ENCODE measurements around the gene WDR82. TPM values are rescaled to one million over a fixed set of nuclear protein-coding genes. Genes with fewer than 3 reads are reported as not detected.

WDR82 gene
- total and polyA plus RNA-seq, 2 of the 8 experiments (the other 6 are each of a cell fraction or from before 2014, with no cell fraction given), result 33.5 to 82.7 TPM

DNA sequence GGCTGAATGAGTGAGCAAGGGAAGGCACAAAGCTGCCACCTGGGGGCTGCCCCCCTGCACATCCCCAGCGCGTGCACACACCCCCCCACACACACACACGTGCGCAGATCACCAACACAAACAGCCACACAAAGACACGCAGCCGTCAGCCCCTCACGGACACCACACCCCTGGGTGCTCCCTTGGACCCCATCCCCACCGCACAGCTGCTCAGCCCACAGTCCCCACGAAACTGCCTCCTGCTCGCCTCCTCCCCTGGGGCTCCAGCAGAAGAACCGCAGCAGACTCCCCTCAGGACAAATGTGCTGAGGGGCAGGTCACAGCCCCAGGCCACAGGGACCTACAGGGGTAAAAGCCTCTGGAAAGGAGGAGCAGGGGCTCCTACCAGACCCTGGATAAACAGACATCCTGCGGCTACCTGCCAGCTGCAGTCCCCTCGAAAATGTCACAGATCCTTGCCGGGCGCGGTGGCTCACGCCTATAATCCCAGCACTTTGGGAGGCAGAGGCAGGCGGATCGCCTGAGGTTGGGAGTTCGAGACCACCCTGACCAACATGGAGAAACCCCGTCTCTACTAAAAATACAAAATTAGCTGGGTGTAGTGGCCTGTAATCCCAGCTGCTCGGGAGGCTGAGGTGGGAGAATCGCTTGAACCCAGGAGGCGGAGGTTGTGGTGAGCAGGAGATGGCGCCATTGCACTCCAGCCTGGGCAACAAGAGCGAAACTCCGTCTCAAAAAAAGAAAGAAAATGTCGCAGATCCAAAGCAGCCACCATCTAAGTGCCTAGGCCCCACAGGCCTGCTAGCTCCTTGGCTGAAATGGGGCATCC lies 46.0 kb downstream of the WDR82 start:
- peaks cover 0 to 8% of the 10 kb centered on the region in 2 experiments; a peak in 1 of 4 replicates for H3K79me2 ChIP-seq (ENCODE audit: control insufficient read depth in 1 of 2, insufficient read depth in 2 of 2, low read length in 2 of 2)
- peaks cover 5 to 17% (median 11%) of the 10 kb centered on the region in 4 experiments; a peak in 5 of 8 replicates for H3K36me3 ChIP-seq (ENCODE audit: control insufficient read depth in 2 of 4, insufficient read depth in 4 of 4, low read length in 3 of 4)
- peaks cover 0 to 19% (median 12%) of the 10 kb centered on the region in 4 experiments; a peak in 6 of 7 replicates for H3K4me1 ChIP-seq (replicated peaks in 1 of 4; ENCODE audit: control insufficient read depth in 3 of 4, insufficient read depth in 4 of 4, low read length in 3 of 4)
- no peaks in the 10 kb centered on the region for H3K23me2 ChIP-seq (ENCODE audit: low read depth, low read length)
- H4K91ac ChIP-seq (replicated peaks; ENCODE audit: insufficient read length, low read length), result no peak overlapping the region
- no peak overlapping the region for H3K9ac ChIP-seq (replicated peaks in 1 of 4; ENCODE audit: extremely low read depth in 1 of 4, low read depth in 3 of 4, low read length in 3 of 4)
- no peak overlapping the region for H4K5ac ChIP-seq (ENCODE audit: insufficient read length, low read depth, low read length)
- DNase-seq (ENCODE audit: low read depth in 1 of 2, low spot score in 2 of 2), result no peak
- H4K8ac ChIP-seq (ENCODE audit: extremely low read depth, insufficient read depth, low read length), result peak overlapping the region; percentile 15; the same call in 1 of the 2 replicates
- no peak overlapping the region for H3K18ac ChIP-seq (ENCODE audit: extremely low read depth, low read length)
- H3K9me3 ChIP-seq (ENCODE audit: insufficient read depth in 2 of 2, low read depth in 1 of 2, low read length in 1 of 2), result no peaks in the 10 kb centered on the region
- H3K56ac ChIP-seq (replicated peaks; ENCODE audit: insufficient read length, low read depth, low read length), result no peak overlapping the region
- no peak overlapping the region for H2AFZ ChIP-seq (ENCODE audit: low read length)
- H3K4ac ChIP-seq (replicated peaks; ENCODE audit: insufficient read length, low read depth, low read length), result no peak overlapping the region
- no peak overlapping the region for H3K4me3 ChIP-seq (ENCODE audit: extremely low read depth in 1 of 4, insufficient read depth in 2 of 4, low read depth in 3 of 4, low read length in 4 of 4)
- H2BK5ac ChIP-seq (ENCODE audit: low read depth, low read length), result no peak overlapping the region; the same call in 1 of the 2 replicates
- H3K23ac ChIP-seq (ENCODE audit: insufficient read length), result no peak overlapping the region
- H4K20me1 ChIP-seq (replicated peaks in 1 of 2; ENCODE audit: control insufficient read depth in 1 of 2, insufficient read depth in 2 of 2, low read length in 2 of 2), result peaks cover 10 to 13% of the 10 kb centered on the region in 2 experiments
- H3K4me2 ChIP-seq (ENCODE audit: insufficient read depth in 1 of 2, low read depth in 2 of 2, low read length in 2 of 2), result no peak overlapping the region
- POLR2A ChIA-PET (ENCODE audit: partially characterized antibody), result interaction anchor here (0.6 to 3.7 kb wide), 9 partner anchors 8 to 398 kb away, joined by 3 to 13 read pairs (median 7); partner anchors contain the start of genes PPM1M, RPL29 and WDR82
- FAIRE-seq, result no peak
- no peak overlapping the region for H2BK120ac ChIP-seq (replicated peaks; ENCODE audit: low read depth, low read length)
- 88% methylated on average over 23 of the region's 28 CpGs; no CpG with 5 or more reads in 1 of the 2 experiments for WGBS, 2 experiments (ENCODE audit: extremely low coverage in 1 of 2, insufficient coverage in 1 of 2, insufficient read length in 1 of 2, insufficient replicate concordance in 2 of 2, low coverage in 1 of 2, low lambda C conversion rate in 2 of 2, missing lambda C conversion rate in 1 of 2)
- H3K27me3 ChIP-seq (replicated peaks in 1 of 4; ENCODE audit: control insufficient read depth in 3 of 4, extremely low read depth in 1 of 4, insufficient read depth in 3 of 4, low read length in 3 of 4), result no peaks in the 10 kb centered on the region
- H3K14ac ChIP-seq (ENCODE audit: insufficient read length), result no peak overlapping the region
- 0 out of 2 replicates have a peak overlapping the region, but pooled peaks have one; percentile 39 for H2BK12ac ChIP-seq (ENCODE audit: low read depth, low read length)
- H3K27ac ChIP-seq (ENCODE audit: low read depth, low read length), result no peak overlapping the region
- peaks cover 9% of the 10 kb centered on the region for H3K79me1 ChIP-seq (ENCODE audit: low read depth, low read length)
- no peak overlapping the region for H2BK15ac ChIP-seq (ENCODE audit: low read length)
- H2BK20ac ChIP-seq (ENCODE audit: low read length), result no peak overlapping the region
- CTCF ChIA-PET (ENCODE audit: partially characterized antibody), result interaction anchor here (0.6 to 14.4 kb wide), 41 partner anchors 15 to 229 kb away, joined by 3 to 336 read pairs (median 4); partner anchors contain the start of genes PPM1M, SEMA3G, TLR9 and WDR82
- no peak overlapping the region for H2AK5ac ChIP-seq (ENCODE audit: low read depth, low read length)
- TF ChIP-seq POLR2A (IDR thresholded peaks at IDR 0.05; ENCODE audit: control extremely low read depth in 1 of 2, low read depth in 2 of 2, low read length in 2 of 2), result no peak
